ENCODE data around the gene OLA1.
"Not testable (repeated sequence)": the region's sequence is repeated elsewhere in the genome, so short reads cannot be mapped to it uniquely, and the experiment has no call there.

The OLA1 gene

GRCh38 chr2:174248187-174248997 is at the start of gene OLA1:
OLA1 (minus strand) TSS chr2:174248532; CDS start chr2:174246815, 1,717 bp downstream.
- DNase-seq (ENCODE audit: low read depth in 2 of 3, low spot score in 1 of 3), result peak; percentile 91 to 97 (median 94)

DNA sequence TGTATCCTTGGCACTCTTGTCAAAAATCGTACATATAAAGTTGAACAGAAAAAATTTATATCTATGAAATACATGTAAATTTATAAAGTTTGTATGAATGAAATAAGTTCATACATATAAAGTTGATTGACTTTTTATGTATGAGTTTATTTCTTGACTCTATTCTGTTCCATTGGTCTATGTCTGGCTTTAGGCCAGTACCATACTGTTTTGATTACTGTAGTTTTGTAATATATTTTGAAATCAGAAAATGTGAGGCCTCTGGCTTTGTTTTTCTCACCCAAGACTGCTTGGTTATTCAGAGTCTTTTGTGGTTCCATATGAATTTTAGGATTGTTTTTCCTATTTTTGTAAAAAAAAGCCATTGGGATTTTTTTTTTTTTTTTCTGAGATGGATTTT is 44.6 kb upstream of the OLA1 start:
- no peak for DNase-seq (ENCODE audit: low read depth in 2 of 3, low spot score in 1 of 3)

GRCh38 chr2:174286172-174286571 is 37.8 kb upstream of the OLA1 start:
- no peak for DNase-seq (ENCODE audit: low read depth in 2 of 3, low spot score in 1 of 3)

DNA sequence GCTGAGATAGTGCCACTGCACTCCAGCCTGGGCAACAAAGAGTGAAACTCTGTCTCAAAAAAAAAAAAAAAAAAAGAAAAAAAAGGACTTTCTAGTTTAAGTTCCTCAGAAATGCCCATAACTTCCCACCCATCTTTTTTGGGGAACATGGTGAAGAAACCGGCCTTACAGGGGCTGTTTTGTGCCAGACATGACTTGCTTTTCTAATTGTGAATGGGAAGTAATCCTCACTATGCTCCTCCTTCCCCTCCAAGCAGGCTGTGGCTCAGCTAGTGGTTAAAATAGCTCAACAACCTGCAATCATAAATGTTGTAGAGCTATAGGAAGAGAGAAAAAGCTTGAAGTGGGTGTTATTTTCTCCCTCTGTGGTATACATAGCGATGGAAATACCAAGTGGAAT is 34.1 kb upstream of the OLA1 start:
- no peak for DNase-seq (ENCODE audit: low read depth in 2 of 3, low spot score in 1 of 3)

DNA sequence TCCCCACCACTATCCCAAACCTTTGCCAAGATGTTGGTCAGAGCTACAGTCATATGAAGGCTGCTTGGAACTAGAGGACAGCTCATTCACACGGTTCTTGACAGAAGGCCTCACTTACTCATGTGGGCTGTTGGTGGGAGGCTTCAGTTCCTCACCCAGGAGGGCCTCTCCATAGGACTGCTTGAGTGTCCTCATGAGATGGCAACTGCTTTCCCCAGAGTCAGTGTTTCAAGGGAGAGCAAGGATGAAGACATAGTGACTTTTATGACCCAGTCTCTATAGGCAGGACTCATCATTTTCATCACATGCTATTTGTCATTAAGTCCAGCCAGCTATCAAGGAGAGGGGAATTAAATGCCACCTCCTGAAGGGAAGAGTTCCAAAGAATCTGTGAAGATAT is 33.4 kb upstream of the OLA1 start:
- DNase-seq (ENCODE audit: low read depth in 2 of 3, low spot score in 1 of 3), result no peak

- DNase-seq (ENCODE audit: low read depth in 2 of 3, low spot score in 1 of 3), result no peak
Observed at GRCh38 chr2:174280596-174280995, 32.3 kb upstream of the OLA1 start.

GRCh38 chr2:174270263-174270662 is 21.9 kb upstream of the OLA1 start:
- DNase-seq (ENCODE audit: low read depth in 2 of 3, low spot score in 1 of 3), result not testable (repeated sequence)

GRCh38 chr2:174266288-174266687 is 18.0 kb upstream of the OLA1 start:
- no peak for DNase-seq (ENCODE audit: low read depth in 2 of 3, low spot score in 1 of 3)

DNA sequence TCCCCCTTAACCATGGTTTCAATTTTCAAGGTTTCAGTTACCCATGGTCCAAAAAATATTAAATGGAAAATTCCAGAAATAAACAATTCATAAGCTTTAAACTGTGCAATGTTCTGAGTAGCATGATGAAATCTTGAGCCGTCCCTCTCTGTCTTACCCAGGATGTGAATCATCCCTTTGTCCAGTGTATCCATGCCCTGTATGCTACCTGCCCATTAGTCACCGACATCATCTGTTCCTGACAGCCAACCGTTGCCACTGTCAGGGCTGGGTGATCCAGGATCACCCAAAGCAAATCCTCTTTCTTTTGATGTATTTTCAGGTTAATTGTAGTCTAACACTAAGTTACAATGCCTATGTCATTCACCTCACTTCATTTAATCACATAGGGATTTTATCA is 15.7 kb upstream of the OLA1 start:
- no peak for DNase-seq (ENCODE audit: low read depth in 2 of 3, low spot score in 1 of 3)

DNA sequence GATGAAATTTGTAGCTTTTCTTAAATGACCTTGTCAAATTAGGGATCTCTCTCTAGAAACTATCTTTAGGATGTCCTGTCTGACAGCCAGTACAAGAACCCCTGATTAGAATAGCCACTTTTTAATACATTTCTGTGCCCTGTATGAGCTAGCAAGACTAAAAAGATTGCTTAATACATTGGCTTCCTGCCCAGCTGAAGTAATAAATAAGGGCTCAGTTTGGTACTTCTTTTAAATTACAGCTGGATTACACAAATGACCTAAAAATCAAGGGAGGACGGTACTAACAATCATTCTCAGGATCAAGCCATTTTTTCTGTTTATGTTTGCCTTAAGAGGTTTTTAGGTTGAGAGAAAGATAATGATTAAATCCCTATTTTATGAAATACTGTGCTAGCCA is 11.6 kb upstream of the OLA1 start:
- DNase-seq (ENCODE audit: low read depth in 2 of 3, low spot score in 1 of 3), result no peak

DNA sequence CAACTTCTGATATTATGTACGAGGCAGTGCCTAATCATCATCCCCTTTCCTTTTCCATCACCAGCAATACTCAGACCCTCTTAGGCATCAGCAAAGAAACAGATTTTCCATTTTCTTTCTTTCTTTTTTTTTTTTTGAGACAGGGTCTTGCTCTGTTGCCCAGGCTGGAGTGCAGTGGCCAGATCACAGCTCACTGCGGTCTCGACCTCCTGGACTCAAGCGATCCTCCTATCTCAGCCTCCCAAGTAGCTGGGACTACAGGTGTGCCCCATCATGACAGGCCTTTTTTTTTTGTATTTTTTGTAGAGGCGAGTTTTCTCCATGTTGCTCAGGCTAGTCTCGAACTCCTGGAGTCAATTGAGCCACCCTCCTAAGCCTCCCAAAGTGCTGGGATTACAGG is 5.9 kb upstream of the OLA1 start:
- no peak for DNase-seq (ENCODE audit: low read depth in 2 of 3, low spot score in 1 of 3)

- no peak for DNase-seq (ENCODE audit: low read depth in 2 of 3, low spot score in 1 of 3)
Observed at GRCh38 chr2:174248998-174249592, 763 bp upstream of the OLA1 start.

- DNase-seq (ENCODE audit: low read depth in 2 of 3, low spot score in 1 of 3), result peak in 1 of 3 donors; percentile 5
Observed at GRCh38 chr2:174247474-174248186, 702 bp downstream of the OLA1 start.

DNA sequence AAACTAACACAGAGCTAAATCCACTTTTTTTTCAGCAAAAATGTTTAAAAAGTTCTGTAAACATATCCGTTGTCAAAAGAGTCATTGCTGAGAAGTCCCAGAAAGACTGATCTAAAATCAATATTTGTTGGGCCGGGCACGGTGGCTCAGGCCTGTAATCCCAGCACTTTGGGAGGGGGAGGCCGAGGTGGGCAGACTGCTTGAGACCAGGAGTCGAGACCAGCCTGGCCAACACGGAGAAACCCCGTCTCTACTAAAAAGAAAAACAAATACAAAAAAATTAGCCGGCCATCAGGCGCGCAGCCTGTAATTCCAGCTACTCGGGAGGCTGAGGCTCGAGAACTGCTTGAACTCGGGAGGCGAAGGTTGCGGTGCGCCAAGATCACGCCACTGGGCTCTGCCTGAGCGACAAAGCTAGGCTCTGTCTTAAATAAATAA is 1.4 kb downstream of the OLA1 start:
- DNase-seq (ENCODE audit: low read depth in 2 of 3, low spot score in 1 of 3), result no peak

- DNase-seq (ENCODE audit: low read depth in 2 of 3, low spot score in 1 of 3), result not testable (repeated sequence)
Observed at GRCh38 chr2:174245628-174246027, 2.7 kb downstream of the OLA1 start.

DNA sequence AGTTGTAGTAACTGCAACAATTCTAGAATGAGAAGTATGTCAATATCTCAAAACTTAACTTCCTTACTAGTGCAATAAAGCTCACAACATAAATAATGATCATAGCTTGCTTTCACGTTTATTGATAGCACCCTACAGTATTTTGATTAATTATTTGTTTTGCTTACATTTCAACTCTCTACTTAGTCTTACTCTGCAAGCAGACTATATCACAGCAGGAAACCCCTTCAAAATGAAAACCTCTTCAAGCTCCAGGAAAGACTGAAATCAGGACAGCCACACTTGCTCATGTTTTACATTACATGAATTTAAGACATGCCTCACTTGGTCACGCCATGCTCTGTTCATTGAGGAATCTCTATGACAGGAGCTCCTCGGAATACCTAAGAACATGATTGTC is 3.3 kb downstream of the OLA1 start:
- DNase-seq (ENCODE audit: low read depth in 2 of 3, low spot score in 1 of 3), result no peak

- DNase-seq (ENCODE audit: low read depth in 2 of 3, low spot score in 1 of 3), result no peak
Observed at GRCh38 chr2:174243812-174244211, 4.5 kb downstream of the OLA1 start.

- DNase-seq (ENCODE audit: low read depth in 2 of 3, low spot score in 1 of 3), result no peak
Observed at GRCh38 chr2:174240097-174240496, 8.2 kb downstream of the OLA1 start.

- no peak for DNase-seq (ENCODE audit: low read depth in 2 of 3, low spot score in 1 of 3)
Observed at GRCh38 chr2:174236429-174236828, 11.9 kb downstream of the OLA1 start.

DNA sequence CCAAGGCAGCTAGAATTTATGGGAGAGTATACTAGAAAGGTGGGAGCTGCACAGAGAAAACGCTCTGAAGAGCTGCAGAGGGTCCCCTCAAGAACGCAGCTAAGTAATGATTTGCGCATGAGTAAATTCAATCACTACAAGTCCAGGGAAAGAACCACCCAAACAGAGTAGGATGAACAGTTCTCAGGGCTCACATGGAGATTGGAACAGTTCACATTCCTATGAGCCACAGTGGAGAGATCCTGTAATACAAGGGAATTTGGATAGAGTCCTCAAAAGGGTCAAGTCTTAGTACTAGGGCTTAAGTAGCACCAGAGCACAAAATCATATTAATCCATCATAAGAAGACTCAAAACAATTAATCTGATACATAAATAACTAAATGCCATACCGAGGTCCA is 12.7 kb downstream of the OLA1 start:
- DNase-seq (ENCODE audit: low read depth in 2 of 3, low spot score in 1 of 3), result no peak

GRCh38 chr2:174233771-174234275 is 14.5 kb downstream of the OLA1 start:
- no peak for DNase-seq (ENCODE audit: low read depth in 2 of 3, low spot score in 1 of 3)

DNA sequence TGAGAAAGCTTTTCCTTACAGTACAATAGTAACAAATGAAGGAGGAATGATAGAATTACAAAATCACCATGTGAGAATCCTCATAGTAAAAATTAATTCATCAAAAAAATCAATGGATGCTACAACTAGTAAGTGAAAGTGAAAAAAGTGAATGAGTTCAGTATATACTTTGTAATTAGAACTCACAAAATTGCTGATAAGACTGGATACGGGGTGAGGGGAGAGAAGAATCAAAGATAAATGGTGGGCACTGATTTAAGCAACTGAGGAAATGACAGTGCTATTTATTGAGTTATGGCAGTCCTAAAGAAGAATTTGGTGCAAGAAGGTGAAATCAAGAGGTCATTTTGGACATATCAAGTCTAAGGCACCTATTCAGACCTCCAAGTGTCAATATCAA is 20.6 kb downstream of the OLA1 start:
- DNase-seq (ENCODE audit: low read depth in 2 of 3, low spot score in 1 of 3), result no peak

Data from stimulated activated CD4-positive, alpha-beta T cell treated with anti-CD3 and anti-CD28 coated beads, Interleukin-12 subunit alpha, Interleukin-12 subunit beta, amount 100 ng/mL, for 48 hours (primary cell).